DOHH2 (cell line): Measurements from ENCODE around the gene SPON1.

Experiments
- CTCF ChIP-seq: fragments of 200-600 bp; sonication (generic); IDR thresholded peaks from one replicate; pipeline ENCODE4 v1.5.1; 2014; ENCODE audit warnings: antibody characterized with exemption, mild to moderate bottlenecking, low read depth, low read length; ENCODE audit not compliant: poor library complexity, severe bottlenecking
- EZH2phosphoT487 ChIP-seq: fragments of 200-600 bp; sonication (generic); IDR thresholded peaks from 2 replicates; pipeline ENCODE4 v1.6.1; 2017; ENCODE audit warnings: borderline replicate concordance, mild to moderate bottlenecking, antibody characterized with exemption, low read length, moderate library complexity, mixed read lengths

GRCh38 chr11:13952668-13953067 lies 9.9 kb upstream of the SPON1 start:
- TF ChIP-seq CTCF (no peak), EZH2phosphoT487 (no peak)
